Stimulated activated CD8-positive, alpha-beta memory T cell treated with anti-CD3 and anti-CD28 coated beads, Interleukin-4, amount 100 ng/mL, for 24 hours (primary cell): ENCODE results near the gene CHKB.
A peak's percentile ranks its signal among the peaks of the same experiment; 100 is the strongest.
"Not testable (repeated sequence)": the region's sequence is repeated elsewhere in the genome, so short reads cannot be mapped to it uniquely, and the experiment has no call there.

ENCODE experiments used
- DNase-seq: peaks from one replicate; pipeline ENCODE4 v3.0.0-alpha.2; 2020; ENCODE audit warnings: low read depth

The CHKB gene, protein sequence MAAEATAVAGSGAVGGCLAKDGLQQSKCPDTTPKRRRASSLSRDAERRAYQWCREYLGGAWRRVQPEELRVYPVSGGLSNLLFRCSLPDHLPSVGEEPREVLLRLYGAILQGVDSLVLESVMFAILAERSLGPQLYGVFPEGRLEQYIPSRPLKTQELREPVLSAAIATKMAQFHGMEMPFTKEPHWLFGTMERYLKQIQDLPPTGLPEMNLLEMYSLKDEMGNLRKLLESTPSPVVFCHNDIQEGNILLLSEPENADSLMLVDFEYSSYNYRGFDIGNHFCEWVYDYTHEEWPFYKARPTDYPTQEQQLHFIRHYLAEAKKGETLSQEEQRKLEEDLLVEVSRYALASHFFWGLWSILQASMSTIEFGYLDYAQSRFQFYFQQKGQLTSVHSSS

DNA sequence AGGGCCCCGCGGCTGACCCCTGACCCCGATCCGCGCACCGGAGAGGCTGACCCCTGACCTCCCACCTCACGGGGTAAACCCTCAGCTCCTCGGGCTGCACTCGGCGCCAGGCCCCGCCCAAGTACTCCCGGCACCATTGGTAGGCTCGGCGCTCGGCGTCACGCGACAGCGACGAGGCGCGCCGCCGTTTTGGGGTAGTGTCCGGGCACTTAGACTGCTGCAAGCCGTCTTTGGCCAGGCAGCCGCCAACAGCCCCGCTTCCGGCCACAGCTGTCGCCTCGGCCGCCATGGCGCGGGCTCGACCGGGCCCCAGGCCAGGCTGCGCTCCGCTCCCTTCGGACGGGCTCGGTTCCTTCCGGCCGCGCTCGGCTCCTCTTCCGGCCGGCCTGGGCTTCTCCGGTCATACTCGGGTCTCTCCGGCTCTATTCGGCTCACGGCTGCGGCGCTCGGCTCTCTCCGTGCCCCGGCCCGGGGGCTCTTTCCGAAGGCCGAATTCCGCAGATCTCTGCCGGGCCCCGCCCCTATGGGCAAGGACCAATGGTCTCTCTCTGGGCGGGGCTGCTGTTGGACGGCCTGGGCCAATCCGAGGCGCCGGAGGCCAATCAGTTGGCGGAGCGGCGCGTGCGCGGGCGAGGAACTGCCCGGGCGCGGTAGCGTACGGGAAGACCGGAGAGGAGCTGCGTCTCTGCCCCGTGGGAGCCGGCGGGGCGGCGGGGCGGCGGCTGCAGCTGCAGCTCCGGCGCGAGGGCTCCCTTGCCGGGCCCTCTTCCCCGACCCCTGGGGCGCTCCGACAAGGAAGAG, at the start of gene CHKB:
TSS of gene CHKB (minus strand) at position 357 of the 801 bp plus-strand sequence. CDS start at position 289, 68 bp downstream.
- peak; percentile 99 for DNase-seq

DNA sequence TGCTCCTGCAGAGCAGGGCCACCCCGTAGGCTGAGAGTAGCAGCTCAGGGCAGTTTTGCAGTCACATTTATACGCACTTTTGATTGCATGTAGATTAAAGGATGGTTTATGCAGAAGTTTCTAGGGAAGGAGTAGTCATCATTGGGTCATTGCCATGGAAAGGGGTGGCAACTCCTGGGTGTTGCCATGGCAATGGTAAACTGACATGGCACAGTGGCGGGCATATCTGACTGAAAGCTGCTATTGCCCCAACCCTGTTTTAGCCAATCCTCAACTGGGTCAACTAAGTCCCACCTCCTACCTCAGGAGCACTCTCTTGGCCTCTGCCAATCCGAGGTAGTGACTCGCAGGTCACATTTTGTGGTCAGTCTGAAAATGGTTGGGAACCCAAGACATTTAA, 47.7 kb upstream of the CHKB start:
- no peak for DNase-seq

DNA sequence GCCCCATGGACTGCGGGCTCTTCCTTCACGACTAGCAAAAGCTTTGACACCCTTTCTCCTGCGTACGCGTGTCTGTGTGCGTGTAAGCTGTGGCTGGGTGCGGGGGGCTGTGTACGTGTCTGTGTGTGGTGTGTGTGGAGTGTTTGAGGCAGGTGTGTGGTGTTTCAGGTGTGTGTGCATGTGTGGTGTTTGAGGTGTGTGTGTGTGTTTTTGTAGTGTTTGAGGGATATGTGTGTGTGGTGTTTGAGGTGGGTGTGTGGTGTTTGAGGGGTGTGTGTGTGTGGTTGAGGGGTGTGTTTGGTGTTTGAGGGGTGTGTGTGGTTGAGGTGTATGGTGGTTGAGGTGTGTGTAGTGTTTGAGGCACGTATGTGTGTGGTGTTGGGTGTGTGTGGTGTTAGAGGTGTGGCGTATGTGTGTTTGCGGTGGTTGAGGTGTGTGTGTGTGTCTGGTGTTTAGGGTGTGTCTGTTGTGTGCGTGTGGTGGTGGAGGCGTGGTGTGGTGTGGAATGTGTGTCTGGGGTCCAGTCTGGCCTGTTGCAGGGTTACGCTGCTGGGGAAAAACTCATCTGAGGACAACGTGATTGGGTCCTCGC, 46.0 kb upstream of the CHKB start:
- no peak for DNase-seq

DNA sequence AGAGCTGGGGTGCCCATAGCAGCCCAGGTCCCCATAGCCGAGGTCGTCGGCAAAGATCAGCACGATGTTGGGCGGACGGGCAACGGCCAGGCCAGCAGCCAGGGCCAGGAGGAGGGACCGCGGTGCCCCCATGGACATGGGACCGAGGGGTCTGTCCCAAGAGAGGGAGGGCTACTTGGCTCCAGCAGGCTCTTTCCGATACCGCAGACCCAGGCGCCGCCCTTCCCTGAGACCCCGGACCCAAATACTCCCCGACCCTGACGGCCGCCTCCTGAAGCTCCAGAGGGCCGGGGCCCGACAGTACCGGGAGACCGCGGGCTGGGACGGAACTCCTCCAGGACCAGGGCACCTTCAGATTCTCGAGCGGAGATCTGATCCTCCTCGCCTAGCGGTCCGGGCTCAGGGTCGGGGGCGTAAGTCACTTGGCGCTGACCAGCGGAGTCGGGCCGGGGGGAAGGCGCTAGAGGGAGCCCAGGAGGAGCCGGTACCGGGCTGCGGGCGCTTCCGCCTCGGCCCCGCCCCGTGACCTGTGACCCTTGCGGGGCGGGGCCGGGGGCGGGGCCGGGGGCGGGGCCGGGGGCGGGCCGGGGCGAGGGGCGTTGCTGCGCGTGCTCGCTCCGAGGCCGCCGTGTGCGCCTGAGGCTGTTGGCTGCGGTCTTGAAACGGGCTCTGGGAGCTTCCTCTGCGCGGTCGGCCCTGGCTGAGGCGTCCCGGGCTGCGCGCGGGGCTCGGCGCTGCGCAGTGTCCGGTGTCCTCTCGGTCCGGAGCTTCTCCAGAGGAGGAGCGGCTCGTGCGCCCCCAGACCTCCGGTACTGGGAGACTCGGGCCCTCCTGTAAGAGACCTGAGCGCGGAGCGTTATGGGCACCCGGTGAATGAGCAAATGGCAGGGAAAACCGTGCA, 45.2 kb upstream of the CHKB start, which contains the start of gene ARSA:
TSS of gene ARSA (minus strand) at position 511 of the 901 bp plus-strand sequence. CDS start at position 138, 373 bp downstream.
- peak; percentile 58 for DNase-seq

DNA sequence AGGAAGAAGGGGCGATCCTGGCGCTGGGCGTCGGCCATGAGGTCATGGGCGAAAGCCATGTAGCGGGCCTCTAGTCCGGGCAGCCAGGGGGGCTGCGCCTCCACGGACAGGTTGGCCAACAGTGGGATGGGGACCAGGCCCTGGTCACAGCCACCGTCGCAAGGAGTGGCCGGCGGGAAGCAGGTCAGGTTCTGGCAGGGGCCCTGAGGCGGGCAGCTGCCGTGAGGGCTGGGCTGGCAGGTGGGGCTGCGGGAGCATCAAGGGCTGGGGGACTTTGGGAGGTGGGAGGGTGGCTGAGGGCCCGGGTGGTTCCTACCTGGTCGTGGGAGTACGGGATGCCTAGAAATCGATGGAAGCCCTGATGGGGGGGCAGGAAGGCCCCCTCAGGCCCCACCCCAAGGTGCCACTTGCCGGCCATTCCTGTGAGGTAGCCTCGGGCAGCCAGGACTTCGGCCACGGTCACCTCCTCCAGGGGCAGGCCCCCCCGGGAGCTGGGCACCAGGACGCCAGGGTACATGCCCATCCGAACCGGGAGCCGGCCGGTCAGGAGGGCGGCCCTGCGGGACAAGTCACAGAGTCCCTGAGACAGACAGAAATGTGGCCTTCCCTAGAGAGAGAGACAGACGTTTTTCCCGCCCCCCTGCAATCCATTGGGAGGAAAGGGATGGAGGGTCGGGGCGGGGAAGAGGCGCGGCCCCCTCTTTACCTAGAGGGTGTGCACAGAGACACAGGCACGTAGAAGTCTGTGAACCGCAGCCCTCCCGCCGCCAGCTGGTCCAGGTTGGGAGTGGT, 44.4 kb upstream of the CHKB start:
- no peak for DNase-seq

DNA sequence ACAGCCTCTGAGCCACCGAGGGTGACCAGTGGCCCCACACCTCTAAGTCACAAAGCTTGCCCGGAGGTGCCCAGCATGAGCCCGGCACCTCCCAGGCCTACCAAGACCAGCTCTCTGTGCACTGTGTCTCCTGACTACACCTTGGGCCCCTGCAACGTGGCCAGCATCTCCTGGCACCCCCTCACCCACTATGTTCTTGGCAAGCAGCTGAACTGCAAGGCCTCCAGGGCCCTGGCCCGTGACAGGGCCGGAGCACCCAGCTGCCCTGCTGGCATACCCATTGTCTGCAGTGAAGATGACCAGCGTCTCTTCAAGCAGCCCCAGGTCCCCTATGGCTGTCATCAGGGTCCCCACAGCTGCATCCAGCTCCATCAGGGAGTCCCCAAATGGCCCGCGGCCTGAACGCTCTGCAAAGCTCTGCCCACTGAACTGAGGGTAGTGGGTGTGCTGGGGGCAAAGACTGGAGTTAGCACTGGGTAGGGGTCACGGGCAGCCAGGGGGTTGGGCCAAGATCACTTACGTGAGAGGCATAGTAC, 43.7 kb upstream of the CHKB start:
- DNase-seq, result no peak

DNA sequence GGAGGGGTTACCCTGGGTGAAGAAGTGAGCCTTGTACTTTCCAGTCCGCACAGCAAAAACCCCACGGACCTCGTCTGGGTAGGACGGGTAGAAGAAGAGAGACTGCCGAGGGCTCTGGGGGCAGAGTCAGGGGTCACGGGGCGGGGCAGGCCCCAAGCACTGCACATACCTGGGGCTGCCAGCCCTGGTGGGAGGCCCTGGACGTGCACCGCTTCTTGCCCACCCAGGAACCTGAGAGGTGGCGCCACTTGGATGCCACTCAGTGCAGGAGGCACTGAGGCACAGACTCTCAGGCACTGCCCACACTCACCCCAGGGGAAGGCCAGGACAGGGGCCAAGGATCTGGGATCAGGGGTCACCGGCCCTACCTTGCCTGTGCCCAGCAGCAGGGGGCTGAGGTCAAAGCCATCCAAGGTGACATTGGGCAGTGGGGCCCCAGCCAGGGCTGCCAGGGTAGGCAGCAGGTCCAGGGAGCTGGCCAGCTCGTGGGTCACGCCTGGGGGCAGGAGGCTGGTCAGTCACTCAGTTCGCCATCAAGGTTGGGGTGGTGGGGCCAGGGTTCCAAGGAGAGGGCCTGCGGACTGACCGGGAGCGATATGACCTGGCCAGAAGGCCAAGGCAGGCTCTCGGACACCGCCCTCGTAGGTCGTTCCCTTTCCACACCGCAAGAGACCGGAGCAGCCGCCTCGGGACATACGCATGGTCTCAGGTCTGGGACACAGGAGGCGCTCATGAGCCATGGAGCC, 43.1 kb upstream of the CHKB start:
- DNase-seq, result no peak

DNA sequence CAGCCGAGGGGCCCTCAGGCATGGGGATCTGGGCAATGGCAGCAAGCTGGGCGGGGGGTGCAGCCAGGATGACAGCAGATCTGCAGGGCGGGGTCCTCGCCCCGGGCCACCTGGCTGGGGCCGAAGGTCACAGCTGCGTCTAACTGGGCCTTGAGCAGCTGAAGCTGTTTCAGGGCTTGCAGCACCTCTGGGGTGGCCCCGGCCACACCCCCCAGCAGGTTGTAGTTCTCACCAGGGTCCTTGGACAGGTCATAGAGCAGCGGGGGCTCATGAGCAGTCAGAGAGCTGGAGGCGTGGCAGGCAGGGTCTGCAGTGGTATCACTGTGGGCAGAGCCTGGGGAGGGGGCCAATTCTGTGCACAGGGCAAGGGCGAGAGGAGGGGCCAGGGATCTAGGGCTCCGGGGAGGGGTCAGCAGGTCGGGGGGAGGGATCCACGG, 42.5 kb upstream of the CHKB start:
- no peak for DNase-seq

DNA sequence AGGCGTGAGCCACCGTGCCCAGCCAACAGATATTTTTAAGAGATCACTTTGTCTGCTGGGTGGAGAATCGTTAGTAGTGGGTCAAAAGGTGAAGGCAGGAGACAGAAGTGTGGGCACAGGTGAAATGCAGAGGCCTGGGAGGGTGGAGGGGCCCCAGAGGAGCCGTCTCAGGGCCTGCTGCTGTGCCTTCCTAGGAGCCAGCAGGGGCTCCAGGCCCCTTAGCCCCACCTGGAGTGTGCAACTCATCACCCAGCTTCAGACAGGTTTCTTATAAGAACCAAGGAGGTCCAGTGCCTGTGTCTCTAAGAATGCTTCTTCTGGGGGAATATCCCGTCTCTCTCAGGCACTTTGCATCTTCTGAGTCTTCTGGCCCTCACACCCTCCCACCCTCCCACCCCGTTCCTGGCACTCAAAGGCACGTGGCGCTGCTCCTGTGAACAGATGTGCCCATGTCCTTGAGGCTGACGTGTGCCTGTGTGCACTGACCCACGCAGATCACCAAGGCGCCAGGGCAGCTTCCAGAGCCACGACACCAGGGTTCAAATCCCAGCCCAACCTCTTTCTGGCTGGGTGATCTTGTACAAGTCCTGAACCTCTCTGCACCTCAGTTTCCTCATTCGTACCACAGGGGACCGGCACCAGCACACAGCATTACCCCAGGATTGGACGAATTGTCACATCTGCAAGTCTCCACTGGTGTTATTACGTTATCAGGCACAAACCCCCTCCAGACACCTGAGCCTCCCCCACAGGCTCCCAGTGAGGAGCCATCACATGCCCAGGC, 41.9 kb upstream of the CHKB start:
- DNase-seq, result no peak

DNA sequence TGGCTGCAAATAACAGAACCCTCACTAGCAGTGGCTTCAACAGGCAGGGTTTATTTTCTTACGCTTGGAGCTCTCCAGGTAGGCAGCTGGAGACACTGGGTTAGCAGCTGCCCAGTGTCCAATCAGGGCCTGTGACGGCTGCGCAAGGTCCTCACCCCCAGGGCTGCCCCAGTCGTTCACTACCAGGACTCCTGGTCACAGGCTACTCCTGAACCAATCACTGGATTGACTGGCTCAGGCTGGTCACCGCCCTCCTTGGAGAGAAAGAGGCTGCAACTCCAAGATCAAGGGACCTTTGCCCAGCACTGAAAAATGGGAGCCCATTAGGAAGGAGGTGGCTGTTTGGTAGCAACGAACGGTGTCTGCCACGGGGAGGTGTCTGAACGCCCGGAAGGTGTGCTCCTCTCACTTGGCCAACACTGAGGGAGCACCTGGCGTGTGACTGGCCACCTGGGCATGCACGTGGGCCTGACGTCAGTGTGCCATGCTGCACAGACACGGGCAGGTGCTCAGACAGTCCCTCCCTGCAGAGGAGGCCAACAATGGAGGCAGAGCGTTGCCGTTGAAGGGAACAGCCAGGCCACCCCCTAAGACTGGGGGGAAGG, 40.2 kb upstream of the CHKB start:
- DNase-seq, result no peak

DNA sequence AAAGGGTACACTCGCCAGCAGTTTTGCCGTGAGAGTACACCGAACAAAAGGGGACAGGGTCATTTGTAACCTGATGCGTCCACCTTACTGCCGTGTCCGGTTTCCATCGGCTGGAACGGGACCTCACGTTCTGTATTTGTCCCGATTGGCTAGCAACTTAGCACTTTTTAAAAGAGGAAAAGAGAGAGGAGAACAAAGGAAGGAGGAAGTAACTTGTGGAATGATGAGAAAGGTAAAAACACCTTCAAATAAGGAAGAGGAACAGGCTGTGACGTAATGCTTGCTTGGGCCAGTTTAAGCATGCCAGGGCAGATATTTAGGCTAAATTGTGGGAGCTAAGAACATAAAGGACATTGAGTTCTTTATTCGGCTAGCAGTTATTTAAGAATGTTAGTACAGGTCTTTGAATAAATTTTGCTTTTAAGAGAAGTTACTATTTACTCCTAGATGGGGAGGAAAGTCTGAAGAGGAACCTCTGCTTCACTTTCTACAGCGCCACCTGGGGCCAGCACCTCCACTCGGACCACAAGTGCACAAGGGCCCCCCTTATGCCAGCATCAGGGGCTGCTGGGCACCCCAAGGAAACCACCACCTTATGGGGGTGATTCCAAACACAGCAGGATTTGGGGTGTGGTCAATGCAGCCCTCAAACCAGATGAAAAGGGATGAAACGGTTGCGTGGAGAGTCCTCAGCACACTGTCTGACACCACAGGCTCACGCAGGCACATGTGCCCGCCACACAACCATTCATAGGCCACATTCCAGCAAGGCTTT, 39.5 kb upstream of the CHKB start:
- DNase-seq, result no peak

DNA sequence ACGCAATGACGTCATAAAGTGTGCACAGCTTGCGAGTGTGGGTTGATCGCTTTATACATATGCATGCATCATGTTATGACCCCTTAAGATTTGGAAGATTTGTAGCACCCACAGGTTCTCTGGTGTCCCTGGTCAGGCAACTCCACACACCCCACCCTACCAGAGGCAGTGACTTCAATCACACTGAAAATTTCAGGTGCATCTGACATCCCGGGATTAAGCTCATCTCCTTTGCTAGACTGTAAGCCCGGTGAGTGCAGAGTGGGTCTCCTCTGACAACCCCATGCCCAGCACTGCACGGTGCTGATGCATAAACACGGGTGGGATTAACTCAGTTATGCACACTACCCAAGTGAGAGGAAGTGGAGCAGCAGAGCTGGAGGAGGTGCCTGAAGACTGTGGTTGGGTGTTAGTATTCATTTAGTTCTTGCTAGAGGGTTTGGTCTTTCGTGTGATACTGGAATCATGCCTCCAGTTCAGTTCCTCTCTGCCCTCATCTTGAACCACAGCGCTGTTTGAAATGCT, 38.8 kb upstream of the CHKB start:
- no peak for DNase-seq

DNA sequence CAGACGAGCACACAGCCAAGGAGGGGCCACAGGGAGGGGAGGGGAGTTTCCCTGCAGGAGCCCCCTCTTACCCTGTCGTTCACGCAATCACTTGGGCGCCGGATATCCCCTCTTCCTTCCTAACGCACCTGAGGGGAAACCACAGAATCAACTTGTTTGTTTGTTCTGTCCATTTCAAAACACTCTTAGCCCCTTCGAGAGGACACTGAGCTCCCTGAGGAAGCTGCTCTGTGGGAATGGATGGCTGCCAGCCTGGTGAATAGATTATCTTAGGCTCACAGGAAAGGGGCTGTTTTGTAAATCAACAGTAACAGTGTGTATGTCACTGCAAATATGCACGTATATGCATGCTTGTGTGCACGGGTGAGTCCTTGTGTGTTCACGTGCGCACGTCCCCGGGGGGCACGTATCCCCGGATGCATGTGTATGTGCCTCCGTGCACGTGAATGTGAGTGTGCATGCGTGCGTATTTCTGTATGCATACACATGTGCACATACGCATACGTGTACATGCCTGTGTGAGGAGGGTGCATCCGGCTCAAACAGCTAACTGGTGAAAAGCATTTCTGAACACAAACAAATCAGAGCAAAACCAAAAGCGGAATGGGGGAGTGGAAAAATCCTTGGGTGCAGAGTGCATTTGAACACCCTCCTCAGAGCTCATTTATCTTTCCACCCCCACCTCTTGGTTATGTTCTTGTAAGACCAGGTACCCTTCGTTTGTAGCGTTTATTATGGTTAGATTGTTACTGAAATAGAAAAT, 38.1 kb upstream of the CHKB start:
- no peak for DNase-seq

DNA sequence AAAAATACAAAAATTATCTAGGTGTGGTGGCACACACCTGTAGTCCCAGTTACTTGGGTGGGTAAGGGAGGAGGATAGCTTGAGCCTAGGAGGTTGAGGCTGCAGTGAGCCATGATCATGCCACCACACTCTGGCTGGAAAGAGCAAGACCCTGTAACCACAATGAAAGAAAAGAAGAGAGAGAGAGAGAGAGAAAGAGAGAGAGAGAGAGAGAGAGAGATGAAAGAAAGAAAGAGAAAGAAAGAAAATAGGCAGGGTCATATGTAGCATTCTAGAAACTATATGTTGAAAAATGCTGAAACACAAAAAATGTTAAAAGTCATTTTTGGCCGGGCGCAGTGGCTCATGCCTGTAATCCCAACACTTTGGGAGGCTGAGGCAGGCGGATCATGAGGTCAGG, 31.6 kb upstream of the CHKB start:
- DNase-seq, result not testable (repeated sequence)

DNA sequence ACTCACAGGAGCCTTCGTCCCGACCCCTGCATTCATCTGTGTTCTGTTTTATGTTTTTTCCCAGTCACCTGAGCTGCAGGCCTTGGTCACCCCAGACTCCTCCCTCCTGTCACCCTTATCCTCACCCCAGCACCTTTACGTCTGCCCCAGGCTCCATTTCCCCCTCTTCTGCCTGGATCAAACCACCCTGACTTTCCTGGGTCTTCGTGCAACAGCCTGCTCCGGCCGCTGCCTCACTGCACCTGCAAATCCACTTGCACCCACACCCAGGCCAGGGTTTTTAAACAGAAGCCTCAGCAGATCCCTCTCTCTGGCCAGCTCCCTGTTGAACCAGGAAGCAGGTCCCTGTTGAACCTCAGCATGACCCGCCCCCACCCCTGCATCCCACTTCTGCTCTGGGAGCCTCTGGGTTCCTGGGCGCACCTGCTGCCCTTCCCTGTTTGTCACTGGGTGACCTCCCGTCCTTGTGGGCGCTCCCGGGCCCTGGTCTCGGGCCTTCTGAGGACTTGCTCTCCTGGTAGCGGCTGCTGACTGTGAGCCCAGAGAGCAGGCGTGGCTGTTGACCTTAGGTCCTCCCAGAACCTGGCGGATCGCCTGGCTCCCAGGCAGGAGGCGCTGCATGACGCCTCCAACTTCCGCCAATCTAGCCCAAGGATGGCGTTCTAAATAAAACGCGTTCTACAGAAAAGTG, 30.8 kb upstream of the CHKB start:
- DNase-seq, result no peak
